HG03520 (cell line): Measurements from ENCODE around the gene DLG2.

Source experiments
- ATAC-seq: cut with Tn5 transposase; IDR thresholded peaks from one replicate; pipeline ENCODE4 v1.9.1; 2021; ENCODE audit warnings: mild to moderate bottlenecking, moderate library complexity; ENCODE audit not compliant: unreplicated experiment

DLG2 gene

GRCh38 chr11:84249344-84250135, 1377.6 kb downstream of the DLG2 start:
- ATAC-seq = peak; percentile 59

GRCh38 chr11:84247926-84248325, 1379.2 kb downstream of the DLG2 start:
- no peak for ATAC-seq

- ATAC-seq = no peak
These were observed 1380.0 kb downstream of the DLG2 start for GRCh38 chr11:84247129-84247528.

- peak; percentile 80 for ATAC-seq
These were observed 1383.4 kb downstream of the DLG2 start for GRCh38 chr11:84243629-84244263.

- ATAC-seq = no peak
These were observed 1385.6 kb downstream of the DLG2 start for GRCh38 chr11:84241343-84242131.

- no peak for ATAC-seq
These were observed 1386.3 kb downstream of the DLG2 start for GRCh38 chr11:84240847-84241246.

- ATAC-seq = no peak
These were observed 1390.7 kb downstream of the DLG2 start for GRCh38 chr11:84236436-84236835.

- ATAC-seq = no peak
These were observed 1392.5 kb downstream of the DLG2 start for GRCh38 chr11:84234462-84235202.

- no peak for ATAC-seq
These were observed 1393.1 kb downstream of the DLG2 start for GRCh38 chr11:84234011-84234410.

- no peak for ATAC-seq
These were observed 1394.6 kb downstream of the DLG2 start for GRCh38 chr11:84232511-84232910.

- ATAC-seq = no peak
These were observed 1396.7 kb downstream of the DLG2 start for GRCh38 chr11:84230402-84230801.

GRCh38 chr11:84227970-84228665, 1399.0 kb downstream of the DLG2 start:
- ATAC-seq = no peak

- ATAC-seq = no peak
These were observed 1403.1 kb downstream of the DLG2 start for GRCh38 chr11:84224042-84224441.

GRCh38 chr11:84218318-84218717, 1408.8 kb downstream of the DLG2 start:
- no peak for ATAC-seq

GRCh38 chr11:84215672-84216071, 1411.5 kb downstream of the DLG2 start:
- no peak for ATAC-seq

- ATAC-seq = no peak
These were observed 1412.6 kb downstream of the DLG2 start for GRCh38 chr11:84214557-84214956.

- ATAC-seq = no peak
These were observed 1414.4 kb downstream of the DLG2 start for GRCh38 chr11:84212468-84213390.

GRCh38 chr11:84211896-84212295, 1415.2 kb downstream of the DLG2 start:
- no peak for ATAC-seq

GRCh38 chr11:84194696-84195095, 1432.4 kb downstream of the DLG2 start:
- no peak for ATAC-seq
